Ascending aorta (tissue), 2 donors: ENCODE measurements around the gene KANK2. TPM values are rescaled to one million over a fixed set of nuclear protein-coding genes. Genes with fewer than 3 reads are reported as not detected.
"Not testable (repeated sequence)": the region's sequence is repeated elsewhere in the genome, so short reads cannot be mapped to it uniquely, and the experiment has no call there.

Experiments used
- DNase-seq, 2 donors: peaks; one replicate each; pipeline ENCODE4 v3.0.0-alpha.2; 2019; ENCODE audit warnings: low spot score in 2 of 2
- H3K27ac ChIP-seq, 2 donors: fragments of 200-600 bp; sonication (generic); one replicate each; pipeline ENCODE4 v1.5.1; 2016 to 2017; ENCODE audit warnings: mild to moderate bottlenecking in 1 of 2
- H3K27me3 ChIP-seq: fragments of 200-600 bp; sonication (generic); one replicate; pipeline ENCODE4 v1.5.1; 2017
- H3K36me3 ChIP-seq, 2 donors: fragments of 200-600 bp; sonication (generic); one replicate each; pipeline ENCODE4 v1.5.1; 2016
- H3K4me1 ChIP-seq, 2 donors: fragments of 200-600 bp; sonication (generic); one replicate each; pipeline ENCODE4 v1.5.1; 2016 to 2017; ENCODE audit warnings: mild to moderate bottlenecking in 1 of 2
- H3K4me3 ChIP-seq, 2 donors: fragments of 200-600 bp; sonication (generic); one replicate each; pipeline ENCODE4 v1.5.1; 2016 to 2017; ENCODE audit warnings: mild to moderate bottlenecking in 1 of 2
- H3K9me3 ChIP-seq, 2 donors: fragments of 200-600 bp; sonication (generic); one replicate each; pipeline ENCODE4 v1.5.1; 2016
- CTCF ChIP-seq, 3 experiments: fragments of 200-600 bp in 2 of 3; fragments of 450-650 bp in 1 of 3; sonication (generic) in 2 of 3; IDR thresholded peaks; one replicate each; pipeline ENCODE4 v1.5.1; 2016 to 2019; ENCODE audit warnings: antibody characterized with exemption in 3 of 3, mild to moderate bottlenecking in 1 of 3, moderate library complexity in 1 of 3
- intact Hi-C: fragments of 100-400 bp; cut with DNase I; formaldehyde crosslinking; loops from one replicate; pipeline ENCODE4 v1.15.1; 2023
- total RNA-seq: library from RNA; depleted of rRNA; stranded (reverse); fragments of >200 nt; gene quantifications from one replicate; pipeline ENCODE4 v1.1.0, GENCODE V29; 2016

Gene KANK2
- total RNA-seq, 1 donor from 2014 or later: 572 TPM

GRCh38 chr19:11166281-11167142 lies 30.8 kb downstream of the KANK2 start:
- Histone ChIP-seq H3K36me3 (peaks cover 32 to 50% of the 10 kb centered on the region in 2 donors), H3K4me1 (peaks cover 32 to 77% of the 10 kb centered on the region in 2 donors), H3K9me3 (no peaks in the 10 kb centered on the region), H3K27ac (peak overlapping the region; percentile 94), H3K4me3 (peak overlapping the region in 1 of 2 donors; percentile 52), H3K27me3 (no peaks in the 10 kb centered on the region)
- DNase-seq: no peak
- intact Hi-C loops: no loop called here
- no peak for TF ChIP-seq CTCF (IDR thresholded peaks at IDR 0.05)

GRCh38 chr19:11165486-11166030 lies 31.8 kb downstream of the KANK2 start:
- H3K4me3 ChIP-seq: peak overlapping the region in 1 of 2 donors; percentile 52
- no peak for TF ChIP-seq CTCF (IDR thresholded peaks at IDR 0.05)
- H3K27me3 ChIP-seq: no peaks in the 10 kb centered on the region
- peak in 1 of 2 donors; percentile 76 for DNase-seq
- peak overlapping the region; percentile 94 for H3K27ac ChIP-seq
- peaks cover 25 to 45% of the 10 kb centered on the region in 2 donors for H3K36me3 ChIP-seq
- H3K4me1 ChIP-seq: peaks cover 30 to 68% of the 10 kb centered on the region in 2 donors
- H3K9me3 ChIP-seq: no peaks in the 10 kb centered on the region
- intact Hi-C loops: loop anchor here (2.0 kb wide), 2 partner anchors 23 to 31 kb away; partner anchors contain the start of gene KANK2

- H3K4me3 ChIP-seq: peak overlapping the region in 1 of 2 donors; percentile 52
Observed at GRCh38 chr19:11164879-11165406, 32.4 kb downstream of the KANK2 start.

DNA sequence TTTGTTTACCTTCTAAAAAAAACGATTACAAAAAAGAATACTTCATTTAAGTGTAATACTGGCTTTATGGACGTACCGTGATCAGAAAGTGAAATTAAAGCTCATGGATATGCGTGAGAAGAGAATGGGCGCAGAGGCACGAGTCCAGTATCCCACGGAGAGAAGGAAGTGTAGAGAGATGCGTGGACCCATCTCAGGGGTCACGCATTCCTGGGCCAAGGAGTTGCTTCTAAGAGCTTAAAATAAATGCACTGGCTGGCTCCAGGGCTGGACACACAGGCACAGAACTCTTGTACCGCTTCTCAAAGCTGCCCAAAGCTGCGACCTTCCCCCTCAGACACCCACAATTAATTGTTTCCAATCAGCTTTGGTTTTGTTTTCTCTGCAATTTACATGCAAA lies 33.0 kb downstream of the KANK2 start:
- Histone ChIP-seq H3K4me3 (peak overlapping the region in 1 of 2 donors; percentile 52), H3K9me3 (no peaks in the 10 kb centered on the region), H3K27me3 (no peaks in the 10 kb centered on the region), H3K36me3 (peaks cover 12 to 32% of the 10 kb centered on the region in 2 donors), H3K27ac (peak overlapping the region; percentile 94), H3K4me1 (peaks cover 30 to 62% of the 10 kb centered on the region in 2 donors)
- no peak for DNase-seq
- intact Hi-C loops: loop anchor here (2.0 kb wide), 2 partner anchors 21 to 33 kb away; partner anchors contain the start of gene KANK2
- TF ChIP-seq CTCF (IDR thresholded peaks at IDR 0.05): no peak

More at GRCh38 chr19:11164879-11165406, 32.4 kb downstream of the KANK2 start:
- Histone ChIP-seq H3K36me3 (peaks cover 18 to 39% of the 10 kb centered on the region in 2 donors), H3K4me1 (peaks cover 30 to 62% of the 10 kb centered on the region in 2 donors), H3K9me3 (no peaks in the 10 kb centered on the region), H3K27ac (peak overlapping the region; percentile 94), H3K27me3 (no peaks in the 10 kb centered on the region)
- peak; percentile 52 to 97 for DNase-seq
- intact Hi-C loops: loop anchor here (2.0 kb wide), 2 partner anchors 22 to 32 kb away; partner anchors contain the start of gene KANK2
- TF ChIP-seq CTCF (IDR thresholded peaks at IDR 0.05): peak in 1 of 3 experiments; percentile 16

GRCh38 chr19:11160440-11160768 lies 36.9 kb downstream of the KANK2 start:
- peak overlapping the region; percentile 80 to 82 for H3K27ac ChIP-seq
- H3K27me3 ChIP-seq, H3K9me3 ChIP-seq, DNase-seq, H3K36me3 ChIP-seq, H3K4me3 ChIP-seq, intact Hi-C loops: not testable (repeated sequence)
- peaks cover 12 to 45% of the 10 kb centered on the region in 2 donors for H3K4me1 ChIP-seq
